HEK293 (cell line): ENCODE measurements around the gene NELL1.

Experiments used
- CTCF ChIA-PET: fragments of 350-600 bp; formaldehyde crosslinking; extraction: SDS; loops from one replicate; lab custom pipeline; 2021; ENCODE audit warnings: antibody characterized with exemption; lab: Yijun Ruan, JAX
- POLR2A ChIA-PET: fragments of 300-600 bp; formaldehyde crosslinking; extraction: SDS; loops from one replicate; lab custom pipeline; 2020; ENCODE audit warnings: antibody characterized with exemption, inconsistent platforms; lab: Yijun Ruan, JAX
- H3K27ac ChIP-seq: fragments of 200-500 bp; sonication (Bioruptor generic); 2 replicates; pipeline ENCODE4 v1.5.1; 2014; ENCODE audit warnings: low read depth, low read length, control low read depth, inconsistent platforms; ENCODE audit errors: extremely low read depth
- H3K36me3 ChIP-seq, 2 experiments: fragments of 200-500 bp in 1 of 2; sonication (Bioruptor generic) in 1 of 2; 1 replicate in 1 of 2; 2 replicates in 1 of 2; pipeline ENCODE4 v1.5.1; 2014 to 2017; ENCODE audit warnings: inconsistent platforms in 2 of 2, low read length in 2 of 2; ENCODE audit not compliant: control insufficient read depth in 2 of 2, insufficient read depth in 1 of 2
- H3K4me1 ChIP-seq: fragments of 200-500 bp; sonication (Bioruptor generic); 2 replicates; pipeline ENCODE4 v1.5.1; 2014; ENCODE audit warnings: mild to moderate bottlenecking, low read length, inconsistent platforms; ENCODE audit not compliant: control insufficient read depth, insufficient read depth
- H3K4me3 ChIP-seq: 2 replicates; pipeline ENCODE4 v1.5.1; 2011; ENCODE audit warnings: low read depth, mild to moderate bottlenecking, control low read depth, low read length, moderate library complexity
- H3K9me3 ChIP-seq: fragments of 200-500 bp; sonication (Bioruptor generic); 2 replicates; pipeline ENCODE4 v1.5.1; 2014; ENCODE audit warnings: low read depth, low read length, inconsistent platforms; ENCODE audit not compliant: control insufficient read depth, insufficient read depth
- BCL6B ChIP-seq: fragments of 450-650 bp; formaldehyde crosslinking; IDR thresholded peaks from 2 replicates; pipeline ENCODE4 v1.5.1; 2017; ENCODE audit warnings: missing biosample characterization, missing genetic modification characterization
- GLIS2 ChIP-seq: fragments of 450-650 bp; formaldehyde crosslinking; IDR thresholded peaks from 2 replicates; pipeline ENCODE4 v1.5.1; 2016; ENCODE audit warnings: missing biosample characterization, missing genetic modification characterization
- OSR2 ChIP-seq: fragments of 450-650 bp; formaldehyde crosslinking; IDR thresholded peaks from 2 replicates; pipeline ENCODE4 v1.5.1; 2016; ENCODE audit warnings: missing biosample characterization, missing genetic modification characterization
- SP2 ChIP-seq: fragments of 450-650 bp; formaldehyde crosslinking; IDR thresholded peaks from 2 replicates; pipeline ENCODE4 v1.5.1; 2016; ENCODE audit warnings: missing biosample characterization, missing genetic modification characterization
- SP3 ChIP-seq: fragments of 450-650 bp; formaldehyde crosslinking; IDR thresholded peaks from 2 replicates; pipeline ENCODE4 v1.5.1; 2016; ENCODE audit warnings: missing biosample characterization, missing genetic modification characterization
- YY2 ChIP-seq: fragments of 450-650 bp; formaldehyde crosslinking; IDR thresholded peaks from 2 replicates; pipeline ENCODE4 v1.5.1; 2016; ENCODE audit warnings: missing biosample characterization, missing genetic modification characterization
- ZBTB20 ChIP-seq: fragments of 450-650 bp; formaldehyde crosslinking; IDR thresholded peaks from 2 replicates; pipeline ENCODE4 v1.5.1; 2016; ENCODE audit warnings: missing biosample characterization, missing genetic modification characterization
- ZBTB21 ChIP-seq: fragments of 450-650 bp; formaldehyde crosslinking; IDR thresholded peaks from 2 replicates; pipeline ENCODE4 v1.5.1; 2017; ENCODE audit warnings: missing biosample characterization, missing genetic modification characterization
- ZBTB7A ChIP-seq: fragments of 450-650 bp; formaldehyde crosslinking; IDR thresholded peaks from 2 replicates; pipeline ENCODE4 v1.5.1; 2016; ENCODE audit warnings: low read depth, missing biosample characterization, missing genetic modification characterization
- ZNF10 ChIP-seq: fragments of 450-650 bp; formaldehyde crosslinking; IDR thresholded peaks from 2 replicates; pipeline ENCODE4 v1.5.1; 2017; ENCODE audit warnings: missing biosample characterization, missing genetic modification characterization
- ZNF114 ChIP-seq: fragments of 450-650 bp; formaldehyde crosslinking; IDR thresholded peaks from 2 replicates; pipeline ENCODE4 v1.5.0; 2017; ENCODE audit warnings: missing biosample characterization, missing genetic modification characterization
- ZNF121 ChIP-seq: fragments of 450-650 bp; formaldehyde crosslinking; IDR thresholded peaks from 2 replicates; pipeline ENCODE4 v1.5.1; 2016; ENCODE audit warnings: missing biosample characterization, missing genetic modification characterization
- ZNF138 ChIP-seq: fragments of 450-650 bp; formaldehyde crosslinking; IDR thresholded peaks from 2 replicates; pipeline ENCODE4 v1.5.1; 2016; ENCODE audit warnings: missing biosample characterization, missing genetic modification characterization, borderline replicate concordance
- ZNF169 ChIP-seq: fragments of 450-650 bp; formaldehyde crosslinking; IDR thresholded peaks from 2 replicates; pipeline ENCODE4 v1.5.1; 2016; ENCODE audit warnings: missing biosample characterization, missing genetic modification characterization
- ZNF37A ChIP-seq: fragments of 450-650 bp; IDR thresholded peaks from 2 replicates; pipeline ENCODE4 v1.5.1; 2018; ENCODE audit warnings: missing biosample characterization, missing genetic modification characterization
- ZNF426 ChIP-seq: fragments of 450-650 bp; formaldehyde crosslinking; IDR thresholded peaks from 2 replicates; pipeline ENCODE4 v1.5.1; 2017; ENCODE audit warnings: missing biosample characterization, missing genetic modification characterization, mild to moderate bottlenecking, inconsistent platforms, moderate library complexity
- ZNF48 ChIP-seq: fragments of 450-650 bp; formaldehyde crosslinking; IDR thresholded peaks from 2 replicates; pipeline ENCODE4 v1.5.1; 2016; ENCODE audit warnings: missing biosample characterization, missing genetic modification characterization
- ZNF529 ChIP-seq: fragments of 450-650 bp; formaldehyde crosslinking; IDR thresholded peaks from 2 replicates; pipeline ENCODE4 v1.5.1; 2017; ENCODE audit warnings: missing genetic modification characterization, missing biosample characterization; ENCODE audit not compliant: insufficient replicate concordance
- ZNF558 ChIP-seq: fragments of 450-650 bp; formaldehyde crosslinking; IDR thresholded peaks from 2 replicates; pipeline ENCODE4 v1.5.1; 2016; ENCODE audit warnings: missing biosample characterization, missing genetic modification characterization
- ZNF610 ChIP-seq: fragments of 450-650 bp; formaldehyde crosslinking; IDR thresholded peaks from 2 replicates; pipeline ENCODE4 v1.5.1; 2016; ENCODE audit warnings: missing biosample characterization, missing genetic modification characterization, borderline replicate concordance
- ZNF654 ChIP-seq: fragments of 450-650 bp; formaldehyde crosslinking; IDR thresholded peaks from 2 replicates; pipeline ENCODE4 v1.5.1; 2016; ENCODE audit warnings: low read depth, missing biosample characterization, missing genetic modification characterization
- ZNF747 ChIP-seq: fragments of 450-650 bp; formaldehyde crosslinking; IDR thresholded peaks from 2 replicates; pipeline ENCODE4 v1.5.1; 2016; ENCODE audit warnings: missing biosample characterization, missing genetic modification characterization
- ZNF768 ChIP-seq: fragments of 450-650 bp; formaldehyde crosslinking; IDR thresholded peaks from 2 replicates; pipeline ENCODE4 v1.5.1; 2018; ENCODE audit warnings: missing biosample characterization, mild to moderate bottlenecking, missing genetic modification characterization
- ZNF792 ChIP-seq: fragments of 450-650 bp; formaldehyde crosslinking; IDR thresholded peaks from 2 replicates; pipeline ENCODE4 v1.5.1; 2016; ENCODE audit warnings: missing biosample characterization, missing genetic modification characterization
- ZSCAN18 ChIP-seq: fragments of 450-650 bp; formaldehyde crosslinking; IDR thresholded peaks from 2 replicates; pipeline ENCODE4 v1.5.1; 2016; ENCODE audit warnings: missing biosample characterization, missing genetic modification characterization
- TF ChIP-seq, protein P1 (sequence below): fragments of 450-650 bp; IDR thresholded peaks from 2 replicates; pipeline ENCODE4 v1.5.1; 2018; ENCODE audit warnings: missing biosample characterization, mild to moderate bottlenecking, missing genetic modification characterization
- TF ChIP-seq, protein P2 (sequence below): fragments of 450-650 bp; formaldehyde crosslinking; IDR thresholded peaks from 2 replicates; pipeline ENCODE4 v1.5.1; 2017; ENCODE audit warnings: missing biosample characterization, missing genetic modification characterization

NELL1 gene

DNA sequence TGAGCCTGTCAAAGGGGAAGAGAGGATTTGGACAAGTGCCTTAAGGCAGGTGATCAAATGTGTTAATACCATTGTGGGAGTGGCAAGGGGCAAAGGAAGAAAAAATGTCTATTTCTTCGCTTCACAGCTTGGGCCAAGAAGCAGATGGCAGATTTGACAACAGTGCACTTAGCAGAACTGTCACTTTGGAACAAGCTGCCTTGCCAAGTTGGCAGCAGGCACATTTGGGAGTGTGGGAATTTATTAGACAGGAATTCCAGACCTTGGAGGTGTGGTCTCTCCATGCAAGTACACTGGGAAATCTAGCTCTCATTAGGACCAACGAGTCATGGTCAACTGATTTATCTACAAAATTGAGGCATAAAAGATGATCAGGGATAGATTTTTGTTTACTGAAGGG, 265.1 kb downstream of the NELL1 start (continued):
- TF ChIP-seq ZNF792 (no peak), ZNF529 (tag by site-specific recombination) (no peak), ZBTB21 (tag by site-specific recombination) (no peak), ZNF121 (tag by site-specific recombination) (no peak), YY2 (tag by site-specific recombination) (no peak), ZNF138 (no peak), ZNF768 (tag by site-specific recombination) (no peak)

- H3K4me3 ChIP-seq: no peak overlapping the region
- CTCF ChIA-PET: no interaction called here
- TF ChIP-seq GLIS2 (tag by site-specific recombination) (no peak), BCL6B (tag by site-specific recombination) (no peak), SP3 (tag by site-specific recombination) (no peak), ZNF426 (tag by site-specific recombination) (no peak)
- TF ChIP-seq, protein P1, sequence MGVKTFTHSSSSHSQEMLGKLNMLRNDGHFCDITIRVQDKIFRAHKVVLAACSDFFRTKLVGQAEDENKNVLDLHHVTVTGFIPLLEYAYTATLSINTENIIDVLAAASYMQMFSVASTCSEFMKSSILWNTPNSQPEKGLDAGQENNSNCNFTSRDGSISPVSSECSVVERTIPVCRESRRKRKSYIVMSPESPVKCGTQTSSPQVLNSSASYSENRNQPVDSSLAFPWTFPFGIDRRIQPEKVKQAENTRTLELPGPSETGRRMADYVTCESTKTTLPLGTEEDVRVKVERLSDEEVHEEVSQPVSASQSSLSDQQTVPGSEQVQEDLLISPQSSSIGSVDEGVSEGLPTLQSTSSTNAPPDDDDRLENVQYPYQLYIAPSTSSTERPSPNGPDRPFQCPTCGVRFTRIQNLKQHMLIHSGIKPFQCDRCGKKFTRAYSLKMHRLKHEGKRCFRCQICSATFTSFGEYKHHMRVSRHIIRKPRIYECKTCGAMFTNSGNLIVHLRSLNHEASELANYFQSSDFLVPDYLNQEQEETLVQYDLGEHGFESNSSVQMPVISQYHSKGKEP (tag by site-specific recombination): no peak
- TF ChIP-seq, all 188 proteins: peak for 0
- no peaks in the 10 kb centered on the region for H3K4me1 ChIP-seq
- POLR2A ChIA-PET: no interaction called here
- H3K36me3 ChIP-seq: no peaks in the 10 kb centered on the region
- no peaks in the 10 kb centered on the region for H3K9me3 ChIP-seq
- no peak overlapping the region for H3K27ac ChIP-seq
These were observed 268.4 kb downstream of the NELL1 start for GRCh38 chr11:20937826-20938225.

GRCh38 chr11:20949585-20949984, 280.2 kb downstream of the NELL1 start:
- ChIA-PET CTCF (no interaction called here), POLR2A (no interaction called here)
- H3K27ac ChIP-seq: no peak overlapping the region
- no peaks in the 10 kb centered on the region for H3K36me3 ChIP-seq
- no peaks in the 10 kb centered on the region for H3K9me3 ChIP-seq
- no peaks in the 10 kb centered on the region for H3K4me1 ChIP-seq
- H3K4me3 ChIP-seq: no peak overlapping the region
- TF ChIP-seq ZNF10: no peak
- TF ChIP-seq ZNF114 (tag by site-specific recombination): no peak
- TF ChIP-seq ZNF610 (tag by site-specific recombination): no peak
- TF ChIP-seq ZBTB7A (tag by site-specific recombination): no peak
- no peak for TF ChIP-seq ZNF747 (tag by site-specific recombination)
- TF ChIP-seq, protein P2, sequence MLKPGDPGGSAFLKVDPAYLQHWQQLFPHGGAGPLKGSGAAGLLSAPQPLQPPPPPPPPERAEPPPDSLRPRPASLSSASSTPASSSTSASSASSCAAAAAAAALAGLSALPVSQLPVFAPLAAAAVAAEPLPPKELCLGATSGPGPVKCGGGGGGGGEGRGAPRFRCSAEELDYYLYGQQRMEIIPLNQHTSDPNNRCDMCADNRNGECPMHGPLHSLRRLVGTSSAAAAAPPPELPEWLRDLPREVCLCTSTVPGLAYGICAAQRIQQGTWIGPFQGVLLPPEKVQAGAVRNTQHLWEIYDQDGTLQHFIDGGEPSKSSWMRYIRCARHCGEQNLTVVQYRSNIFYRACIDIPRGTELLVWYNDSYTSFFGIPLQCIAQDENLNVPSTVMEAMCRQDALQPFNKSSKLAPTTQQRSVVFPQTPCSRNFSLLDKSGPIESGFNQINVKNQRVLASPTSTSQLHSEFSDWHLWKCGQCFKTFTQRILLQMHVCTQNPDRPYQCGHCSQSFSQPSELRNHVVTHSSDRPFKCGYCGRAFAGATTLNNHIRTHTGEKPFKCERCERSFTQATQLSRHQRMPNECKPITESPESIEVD: no peak
- TF ChIP-seq GLIS2 (tag by site-specific recombination): no peak
- TF ChIP-seq OSR2 (tag by site-specific recombination): no peak
- no peak for TF ChIP-seq ZSCAN18 (tag by site-specific recombination)
- no peak for TF ChIP-seq ZBTB20 (tag by site-specific recombination)
- TF ChIP-seq ZNF37A: no peak
- no peak for TF ChIP-seq ZNF558 (tag by site-specific recombination)
- no peak for TF ChIP-seq SP2 (tag by site-specific recombination)
- no peak for TF ChIP-seq ZNF169 (tag by site-specific recombination)
- no peak for TF ChIP-seq ZNF654 (tag by site-specific recombination)
- TF ChIP-seq ZNF48 (tag by site-specific recombination): no peak
